Neural progenitor cell (in vitro differentiated cells): ENCODE measurements around the gene PTPRK.

Source experiments
- EZH2 ChIP-seq: fragments of 200-600 bp; sonication (generic); IDR thresholded peaks from 2 replicates; pipeline ENCODE4 v1.6.1; 2017; ENCODE audit warnings: antibody characterized with exemption, mild to moderate bottlenecking, moderate library complexity
- TF ChIP-seq, protein P1 (sequence below): fragments of 200-600 bp; sonication (generic); IDR thresholded peaks from 2 replicates; pipeline ENCODE4 v1.5.1; 2017; ENCODE audit warnings: antibody characterized with exemption, mild to moderate bottlenecking

DNA sequence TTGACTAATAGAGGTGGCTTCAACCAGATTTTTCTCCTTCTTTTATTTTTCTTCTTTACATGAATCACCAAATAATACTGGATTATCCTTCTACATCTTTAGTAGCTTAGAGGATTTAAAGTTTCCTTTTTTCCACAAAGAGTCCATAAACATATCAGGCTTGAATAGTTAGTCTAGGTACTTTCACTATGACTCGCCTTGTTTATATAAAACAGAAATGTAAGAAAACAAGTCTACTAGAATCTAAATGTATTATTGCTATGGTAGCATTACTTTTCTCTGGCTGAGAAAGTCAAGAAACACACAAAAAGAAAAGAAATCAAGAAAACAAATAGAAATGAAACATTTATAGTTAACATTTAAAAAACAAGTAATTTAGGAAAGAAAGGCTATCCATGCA lies 215.2 kb downstream of the PTPRK start:
- TF ChIP-seq, protein P1, sequence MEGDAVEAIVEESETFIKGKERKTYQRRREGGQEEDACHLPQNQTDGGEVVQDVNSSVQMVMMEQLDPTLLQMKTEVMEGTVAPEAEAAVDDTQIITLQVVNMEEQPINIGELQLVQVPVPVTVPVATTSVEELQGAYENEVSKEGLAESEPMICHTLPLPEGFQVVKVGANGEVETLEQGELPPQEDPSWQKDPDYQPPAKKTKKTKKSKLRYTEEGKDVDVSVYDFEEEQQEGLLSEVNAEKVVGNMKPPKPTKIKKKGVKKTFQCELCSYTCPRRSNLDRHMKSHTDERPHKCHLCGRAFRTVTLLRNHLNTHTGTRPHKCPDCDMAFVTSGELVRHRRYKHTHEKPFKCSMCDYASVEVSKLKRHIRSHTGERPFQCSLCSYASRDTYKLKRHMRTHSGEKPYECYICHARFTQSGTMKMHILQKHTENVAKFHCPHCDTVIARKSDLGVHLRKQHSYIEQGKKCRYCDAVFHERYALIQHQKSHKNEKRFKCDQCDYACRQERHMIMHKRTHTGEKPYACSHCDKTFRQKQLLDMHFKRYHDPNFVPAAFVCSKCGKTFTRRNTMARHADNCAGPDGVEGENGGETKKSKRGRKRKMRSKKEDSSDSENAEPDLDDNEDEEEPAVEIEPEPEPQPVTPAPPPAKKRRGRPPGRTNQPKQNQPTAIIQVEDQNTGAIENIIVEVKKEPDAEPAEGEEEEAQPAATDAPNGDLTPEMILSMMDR = no peak
- no peak for TF ChIP-seq EZH2
